T-helper 9 cell (primary cell): Measurements from ENCODE around the gene PLCB1.

Source experiments
- DNase-seq: peaks from one replicate; pipeline ENCODE4 v3.0.0-alpha.2; 2020

PLCB1 gene

GRCh38 chr20:8740265-8740664 lies 608.2 kb downstream of the PLCB1 start:
- no peak for DNase-seq

DNA sequence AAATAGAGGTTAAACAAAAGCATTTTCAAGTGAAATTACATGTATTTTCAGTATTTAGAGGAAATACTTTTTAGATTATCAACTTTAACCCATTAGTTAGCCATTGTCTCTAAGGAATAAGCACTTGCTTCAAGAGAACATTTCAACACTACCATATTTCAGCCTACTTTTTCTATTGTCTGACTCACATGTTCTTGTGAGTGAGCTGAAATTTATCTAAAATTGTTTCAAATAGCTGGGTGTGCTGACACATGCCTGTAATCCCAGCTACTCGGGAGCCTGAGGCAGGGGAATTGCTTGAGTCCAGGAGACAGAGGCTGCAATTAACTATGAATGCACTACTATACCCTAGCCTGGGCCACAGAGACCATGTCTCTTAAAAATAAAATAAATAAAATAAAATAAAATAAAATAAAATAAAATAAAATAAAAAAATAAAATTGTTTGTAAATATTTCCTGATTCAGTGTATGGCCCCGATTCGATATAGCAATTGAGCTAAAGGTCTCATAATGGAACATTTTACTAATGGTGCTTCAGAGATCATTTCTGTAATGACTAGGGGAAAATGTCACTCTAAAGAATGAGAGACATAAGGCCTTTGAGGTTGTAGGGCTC lies 612.3 kb downstream of the PLCB1 start:
- no peak for DNase-seq

- DNase-seq, result no peak
Measured at GRCh38 chr20:8749101-8749500, 617.0 kb downstream of the PLCB1 start.

- DNase-seq, result no peak
Measured at GRCh38 chr20:8749986-8750385, 617.9 kb downstream of the PLCB1 start.

DNA sequence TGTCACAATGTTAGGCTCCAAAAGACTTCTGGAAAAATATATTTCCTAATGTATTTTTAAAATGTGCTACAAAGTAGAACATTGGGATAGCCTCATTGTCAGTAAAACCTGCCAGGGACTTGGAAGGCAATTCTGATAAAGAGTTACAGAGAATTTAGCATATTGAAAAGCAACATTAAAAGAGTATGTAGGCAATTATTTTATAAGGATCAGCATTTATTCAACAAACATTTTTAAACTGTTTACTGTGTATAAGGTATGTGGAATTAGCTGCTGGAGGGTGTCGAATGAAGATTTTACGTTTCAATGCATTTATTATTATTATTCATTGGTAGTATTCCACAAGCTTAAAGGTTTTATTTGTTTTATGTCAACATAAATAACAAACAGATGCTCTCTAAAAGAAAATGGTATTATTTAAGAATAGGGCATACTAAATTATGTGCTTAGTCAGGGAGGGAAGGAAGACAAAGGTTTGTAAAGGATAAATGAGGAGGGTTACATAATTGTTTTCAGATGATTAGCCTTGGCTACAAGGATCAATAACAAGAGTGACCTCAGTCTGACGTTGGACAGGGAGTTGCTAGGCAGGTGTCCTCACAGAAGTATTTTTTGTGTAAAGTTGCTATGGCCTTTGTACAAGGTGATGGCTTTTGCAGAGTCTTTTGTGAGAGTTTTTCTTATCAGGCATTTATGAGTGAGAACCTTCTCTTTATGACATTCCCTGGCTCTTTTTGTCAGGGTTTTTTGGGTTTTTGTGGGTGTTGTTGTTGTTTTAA lies 623.5 kb downstream of the PLCB1 start:
- no peak for DNase-seq

- DNase-seq, result no peak
Measured at GRCh38 chr20:8756410-8756809, 624.3 kb downstream of the PLCB1 start.

GRCh38 chr20:8757146-8757545 lies 625.1 kb downstream of the PLCB1 start:
- DNase-seq, result no peak

DNA sequence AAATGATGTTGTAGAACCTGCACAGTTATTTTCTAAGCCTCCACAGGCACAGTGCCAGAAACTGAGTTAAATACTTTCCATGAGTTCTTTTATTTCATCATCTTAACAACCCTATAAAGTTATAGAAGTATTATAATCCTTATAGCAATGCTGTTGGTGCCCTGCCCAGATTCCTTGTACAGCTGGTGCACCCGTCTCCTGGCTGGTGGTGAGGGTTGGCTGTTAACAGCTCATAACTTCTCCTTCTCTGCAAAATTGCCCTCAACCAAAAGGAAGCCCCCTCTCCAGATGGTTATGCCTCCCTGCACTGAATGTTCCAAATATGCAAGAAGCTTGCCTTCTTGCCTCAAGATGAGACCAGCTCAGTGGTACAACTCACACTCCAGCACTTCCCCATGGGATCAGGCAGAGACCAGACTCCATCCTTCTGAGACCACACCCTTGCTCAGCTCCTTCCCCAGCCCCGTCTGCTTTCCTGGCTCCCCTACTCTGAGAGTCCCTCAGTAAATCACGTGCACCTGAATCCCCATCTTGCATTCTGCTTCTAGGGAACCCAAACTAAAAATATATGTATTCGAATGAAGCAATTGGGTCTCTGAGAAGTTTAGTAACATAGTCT lies 632.4 kb downstream of the PLCB1 start:
- DNase-seq, result no peak

DNA sequence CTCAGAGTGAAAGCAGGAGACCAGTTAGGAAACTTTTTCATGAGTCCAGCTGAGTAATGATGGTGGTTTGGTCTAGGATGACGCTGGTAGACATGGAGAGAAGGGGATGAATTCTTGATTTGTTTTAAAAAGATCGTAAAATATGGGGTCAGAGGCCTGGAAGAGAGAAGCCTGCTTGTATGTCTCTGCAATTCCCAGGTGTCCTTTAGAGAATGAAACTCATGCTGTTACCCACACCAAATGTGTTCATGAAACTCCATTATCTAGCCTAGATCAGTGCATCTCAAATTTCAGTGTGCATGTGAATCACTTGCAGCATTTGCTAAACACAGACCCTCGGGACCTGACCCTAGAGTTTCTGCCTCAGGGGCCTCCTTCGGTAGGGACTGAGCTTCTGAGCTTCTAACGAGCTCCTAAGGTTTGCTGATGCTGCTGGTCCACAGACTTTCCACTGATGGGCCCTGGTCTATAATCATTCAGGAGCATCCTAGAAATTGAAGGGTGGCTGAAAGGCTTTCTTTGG lies 634.9 kb downstream of the PLCB1 start:
- DNase-seq, result no peak

DNA sequence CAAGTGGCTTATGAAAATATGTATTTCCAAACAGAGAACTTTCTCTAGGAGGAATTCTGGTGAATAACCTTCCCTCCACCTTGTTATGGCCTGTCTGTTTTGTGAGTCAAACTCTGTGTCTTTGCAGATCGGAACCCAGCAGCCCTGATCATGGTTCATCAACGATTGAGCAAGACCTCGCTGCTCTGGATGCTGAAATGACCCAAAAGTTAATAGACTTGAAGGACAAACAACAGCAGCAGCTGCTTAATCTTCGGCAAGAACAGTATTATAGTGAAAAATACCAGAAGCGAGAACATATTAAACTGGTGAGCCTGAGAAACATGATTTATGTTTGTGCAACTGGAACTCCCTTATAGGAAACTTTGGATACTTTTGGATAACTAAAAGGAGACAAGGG lies 642.3 kb downstream of the PLCB1 start:
- DNase-seq, result no peak

- no peak for DNase-seq
Measured at GRCh38 chr20:8777911-8778310, 645.8 kb downstream of the PLCB1 start.

DNA sequence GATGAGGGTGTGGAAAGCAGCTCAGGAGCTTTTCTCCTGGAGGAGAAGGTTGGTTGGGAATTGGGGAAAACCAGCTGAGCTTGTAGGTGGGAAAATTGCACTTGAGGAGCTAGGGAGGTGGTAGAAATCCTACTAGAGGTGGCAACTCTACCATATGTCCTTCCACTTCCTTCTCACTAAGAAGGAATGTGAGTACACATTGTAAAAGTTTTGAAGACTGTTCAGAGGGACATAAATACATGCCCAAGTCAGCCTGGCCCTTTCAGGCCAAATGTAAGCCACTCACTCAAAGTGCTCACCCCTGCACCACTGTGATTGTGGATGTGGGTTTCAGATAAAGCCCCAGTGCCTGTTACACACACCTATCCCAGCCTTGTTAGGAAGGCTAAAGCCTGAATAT lies 646.3 kb downstream of the PLCB1 start:
- no peak for DNase-seq

GRCh38 chr20:8780915-8781314 lies 648.8 kb downstream of the PLCB1 start:
- DNase-seq, result no peak

DNA sequence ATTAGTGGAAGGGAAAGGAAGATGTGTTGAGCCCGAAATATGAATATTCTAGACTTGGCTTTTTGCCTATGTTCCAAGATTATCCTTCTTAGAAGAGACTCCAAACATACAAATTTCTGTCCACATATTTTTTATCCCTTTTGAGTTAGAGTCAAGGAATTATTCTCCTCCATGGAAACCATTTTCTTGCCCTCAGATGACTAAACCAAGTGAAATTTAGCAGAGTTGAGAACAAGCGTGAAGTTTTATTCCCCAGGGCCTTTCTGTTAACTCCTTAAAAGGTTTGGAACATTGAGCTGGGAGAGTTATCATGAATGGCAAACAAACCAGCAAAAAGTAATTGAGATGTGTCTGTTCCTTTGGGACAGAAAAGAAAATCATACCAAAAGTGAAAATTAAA lies 650.7 kb downstream of the PLCB1 start:
- DNase-seq, result no peak

DNA sequence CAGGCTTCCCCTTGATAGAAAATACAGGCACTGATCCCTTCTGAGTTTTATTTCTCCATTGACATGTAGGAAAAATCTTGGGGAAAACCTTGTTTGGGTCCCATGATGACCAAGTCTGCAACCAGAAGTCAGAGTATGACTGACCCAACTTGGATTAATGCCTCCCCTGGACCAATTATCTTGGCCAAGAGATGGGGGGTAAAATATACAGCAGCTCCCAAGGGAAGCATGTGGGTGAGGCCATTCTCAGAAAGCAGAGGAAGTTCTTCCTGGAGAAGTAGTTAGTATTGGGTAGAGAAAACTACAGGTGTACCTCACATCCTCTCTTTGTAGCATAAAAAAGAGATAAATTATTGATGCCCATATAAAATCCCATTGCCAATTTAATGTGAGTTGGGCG lies 651.7 kb downstream of the PLCB1 start:
- no peak for DNase-seq

DNA sequence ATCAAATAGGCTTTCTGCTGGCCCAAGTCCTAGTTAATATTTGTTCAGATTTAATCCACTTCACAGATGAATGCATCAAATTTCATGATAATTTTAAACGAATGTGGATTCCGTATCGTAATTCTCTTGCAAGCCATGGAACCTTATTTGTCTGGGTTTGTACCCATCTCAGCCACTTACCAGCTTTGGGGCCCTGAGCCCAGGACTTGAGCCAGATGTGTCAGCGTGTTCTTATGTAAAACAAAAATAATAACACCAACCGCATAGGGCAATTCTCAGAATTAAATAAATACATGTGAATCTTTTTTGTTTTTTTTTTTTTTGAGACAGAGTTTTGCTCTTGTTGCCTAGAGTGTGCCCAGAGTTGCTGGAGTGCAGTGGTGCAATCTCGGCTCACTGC lies 654.3 kb downstream of the PLCB1 start:
- no peak for DNase-seq

DNA sequence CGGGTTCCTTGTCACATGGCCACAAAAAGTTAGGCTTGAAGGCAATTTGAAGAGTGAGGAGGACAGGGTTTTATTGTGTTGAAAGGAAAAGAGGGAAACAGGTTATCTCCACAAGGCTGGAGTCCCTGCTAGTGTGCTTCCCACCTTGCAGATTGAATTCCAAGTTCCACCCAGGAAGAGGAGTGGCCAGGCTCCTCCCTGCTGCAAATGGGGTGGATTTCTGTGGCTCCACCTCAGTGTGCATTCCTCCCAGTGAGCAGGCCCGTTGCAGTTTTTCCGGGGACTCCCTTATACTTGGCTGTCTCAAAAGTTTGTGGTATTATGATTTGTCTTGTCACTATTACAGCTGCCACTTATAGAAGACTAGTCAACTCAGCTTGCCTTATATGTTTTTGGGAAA lies 655.0 kb downstream of the PLCB1 start:
- no peak for DNase-seq

- no peak for DNase-seq
Measured at GRCh38 chr20:8788275-8788674, 656.2 kb downstream of the PLCB1 start.

DNA sequence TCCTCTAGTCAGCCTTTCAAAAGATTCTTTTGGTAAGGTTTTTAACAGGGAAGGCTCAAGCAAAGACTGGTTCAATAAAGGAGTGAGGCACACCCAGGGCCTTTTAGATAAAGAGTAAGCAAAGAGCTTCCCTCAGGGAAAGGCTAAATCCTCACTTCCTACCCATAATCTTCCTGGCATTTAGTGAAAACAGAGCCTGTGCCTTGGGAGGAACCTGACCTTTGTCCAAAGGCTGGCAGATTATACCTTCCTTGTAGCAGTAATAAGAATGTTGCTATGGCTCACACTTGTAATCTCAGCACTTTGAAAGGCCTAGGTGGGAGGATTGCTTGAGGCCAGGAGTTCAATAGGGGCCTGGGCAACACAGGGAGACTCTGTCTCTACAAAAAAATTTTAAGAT lies 656.8 kb downstream of the PLCB1 start:
- DNase-seq, result no peak

DNA sequence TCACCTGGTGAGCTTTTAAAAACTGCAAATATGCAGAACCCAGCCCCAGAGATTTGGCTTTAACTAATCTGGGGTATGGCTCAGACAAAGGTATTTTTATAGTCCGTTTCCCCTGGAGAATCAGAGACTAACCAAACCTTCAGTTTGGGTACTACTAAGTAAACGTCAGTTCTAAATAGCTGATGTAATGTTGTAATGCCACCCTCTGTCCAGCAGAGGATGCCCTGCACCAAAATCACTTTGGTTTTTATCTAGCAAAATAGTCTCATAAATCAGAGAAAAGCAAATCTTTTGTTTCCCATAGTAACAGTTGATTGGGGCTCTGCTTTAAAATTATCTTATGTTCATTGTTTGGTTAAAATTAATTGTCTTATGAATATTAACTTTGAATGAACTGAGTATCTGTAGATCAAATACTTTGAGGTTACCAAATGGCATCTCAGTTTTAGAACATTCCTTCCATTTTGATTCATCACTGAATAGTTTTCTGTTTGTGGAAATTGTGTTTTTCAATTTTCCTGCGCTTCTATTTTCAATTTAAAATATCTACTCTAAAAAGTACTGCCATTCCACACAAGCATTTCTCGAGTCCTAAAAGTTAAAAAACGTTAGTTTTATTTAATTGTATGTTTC lies 658.5 kb downstream of the PLCB1 start:
- DNase-seq, result no peak

DNA sequence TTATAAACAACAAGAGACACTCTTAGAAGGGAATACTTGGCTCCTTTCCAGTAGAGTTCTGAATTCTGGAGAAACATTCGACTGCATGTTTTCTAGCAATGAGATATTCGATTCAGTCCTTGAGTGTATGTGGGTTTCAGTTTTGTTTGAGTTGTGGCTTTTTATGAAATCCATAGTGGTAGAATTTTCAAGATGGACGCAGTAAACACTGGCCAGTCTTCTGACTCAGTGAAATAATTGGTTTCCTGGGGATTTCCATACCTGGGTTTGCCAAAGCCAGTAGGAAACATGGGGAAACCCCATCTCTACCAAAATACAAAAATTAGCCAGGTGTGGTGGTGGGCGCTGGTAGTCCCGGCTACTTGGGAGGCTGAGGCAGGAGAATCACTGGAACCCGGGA lies 663.3 kb downstream of the PLCB1 start:
- DNase-seq, result no peak

- DNase-seq, result no peak
Measured at GRCh38 chr20:8796088-8796660, 664.1 kb downstream of the PLCB1 start.

GRCh38 chr20:8798505-8798904 lies 666.4 kb downstream of the PLCB1 start:
- DNase-seq, result no peak
